Calu3 (cell line): ENCODE data around the gene ITCH. TPM values are rescaled to one million over a fixed set of nuclear protein-coding genes. Genes with fewer than 3 reads are reported as not detected.
"Not testable (repeated sequence)": the region's sequence is repeated elsewhere in the genome, so short reads cannot be mapped to it uniquely, and the experiment has no call there.

Experiments used
- BruUV-seq: library from RNA; stranded (reverse); fragments of 400-500 nt; replicated peaks from 2 replicates; lab custom pipeline; 2021; lab: Mats Ljungman, UMichigan
- CTCF ChIA-PET: fragments of 300-600 bp; sonication (Branson Sonifier 250); formaldehyde crosslinking; loops from one replicate; lab custom pipeline; 2022; ENCODE audit warnings: antibody characterized with exemption; lab: Charles Lee
- DNase-seq: peaks from one replicate; pipeline ENCODE4 v3.0.0; 2022
- H3K27ac Mint-ChIP-seq: one replicate; pipeline ENCODE4 v1.8.0; 2022; ENCODE audit warnings: mixed read lengths; ENCODE audit not compliant: unreplicated experiment
- H3K27me3 Mint-ChIP-seq: one replicate; pipeline ENCODE4 v1.8.0; 2022; ENCODE audit warnings: mixed read lengths; ENCODE audit not compliant: unreplicated experiment
- H3K36me3 Mint-ChIP-seq: one replicate; pipeline ENCODE4 v1.8.0; 2022; ENCODE audit warnings: mild to moderate bottlenecking, moderate library complexity, mixed read lengths; ENCODE audit not compliant: insufficient read depth, unreplicated experiment
- H3K4me1 Mint-ChIP-seq: one replicate; pipeline ENCODE4 v1.8.0; 2022; ENCODE audit warnings: mild to moderate bottlenecking, low read depth, mixed read lengths; ENCODE audit not compliant: unreplicated experiment
- H3K4me3 Mint-ChIP-seq: one replicate; pipeline ENCODE4 v1.8.0; 2022; ENCODE audit warnings: mild to moderate bottlenecking, low read depth, moderate library complexity, mixed read lengths; ENCODE audit not compliant: unreplicated experiment
- H3K9me3 Mint-ChIP-seq: one replicate; pipeline ENCODE4 v1.8.0; 2022; ENCODE audit warnings: low read depth, mixed read lengths; ENCODE audit not compliant: unreplicated experiment
- intact Hi-C: fragments of 100-400 bp; cut with micrococcal nuclease; formaldehyde crosslinking; loops from one replicate; pipeline ENCODE4 v1.10.0; 2022; ENCODE audit not compliant: unreplicated experiment
- total RNA-seq: library from RNA; stranded (reverse); gene quantifications from 2 replicates; pipeline ENCODE4 v1.2.3, GENCODE V29; 2022
- TF ChIP-seq, protein P1 (sequence below): fragments of 200-600 bp; IDR thresholded peaks from one replicate; pipeline ENCODE4 v1.8.0; 2022; ENCODE audit warnings: antibody characterized with exemption; ENCODE audit not compliant: unreplicated experiment

ITCH gene
- total RNA-seq, 1 experiment from 2014 or later, result 91.6 TPM

DNA sequence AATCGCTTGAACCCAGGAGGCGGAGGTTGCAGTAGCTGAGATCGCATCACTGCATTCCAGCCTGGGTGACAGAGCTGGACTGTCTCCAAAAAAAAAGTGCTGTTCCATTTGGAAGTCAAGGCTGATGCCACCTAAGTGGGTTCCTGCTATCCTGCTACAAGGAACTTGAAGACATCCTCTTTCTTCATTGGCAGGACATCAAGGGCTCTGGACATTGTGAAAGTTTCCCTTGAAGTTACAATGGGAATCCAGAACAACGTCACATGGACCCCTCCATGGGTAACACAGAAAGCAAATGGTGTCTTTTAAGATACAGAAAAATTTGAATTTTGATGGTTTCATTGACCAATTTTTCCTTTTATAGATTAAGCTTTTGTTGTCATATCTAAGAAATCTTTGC is 15.5 kb upstream of the ITCH start:
- no peak for DNase-seq
- H3K9me3 Mint-ChIP-seq, result no peaks in the 10 kb centered on the region
- no peaks in the 10 kb centered on the region for H3K27me3 Mint-ChIP-seq
- TF ChIP-seq, protein P1, sequence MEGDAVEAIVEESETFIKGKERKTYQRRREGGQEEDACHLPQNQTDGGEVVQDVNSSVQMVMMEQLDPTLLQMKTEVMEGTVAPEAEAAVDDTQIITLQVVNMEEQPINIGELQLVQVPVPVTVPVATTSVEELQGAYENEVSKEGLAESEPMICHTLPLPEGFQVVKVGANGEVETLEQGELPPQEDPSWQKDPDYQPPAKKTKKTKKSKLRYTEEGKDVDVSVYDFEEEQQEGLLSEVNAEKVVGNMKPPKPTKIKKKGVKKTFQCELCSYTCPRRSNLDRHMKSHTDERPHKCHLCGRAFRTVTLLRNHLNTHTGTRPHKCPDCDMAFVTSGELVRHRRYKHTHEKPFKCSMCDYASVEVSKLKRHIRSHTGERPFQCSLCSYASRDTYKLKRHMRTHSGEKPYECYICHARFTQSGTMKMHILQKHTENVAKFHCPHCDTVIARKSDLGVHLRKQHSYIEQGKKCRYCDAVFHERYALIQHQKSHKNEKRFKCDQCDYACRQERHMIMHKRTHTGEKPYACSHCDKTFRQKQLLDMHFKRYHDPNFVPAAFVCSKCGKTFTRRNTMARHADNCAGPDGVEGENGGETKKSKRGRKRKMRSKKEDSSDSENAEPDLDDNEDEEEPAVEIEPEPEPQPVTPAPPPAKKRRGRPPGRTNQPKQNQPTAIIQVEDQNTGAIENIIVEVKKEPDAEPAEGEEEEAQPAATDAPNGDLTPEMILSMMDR, result no peak
- H3K36me3 Mint-ChIP-seq, result no peaks in the 10 kb centered on the region
- no peak overlapping the region for H3K4me3 Mint-ChIP-seq
- peaks cover 23% of the 10 kb centered on the region for H3K4me1 Mint-ChIP-seq
- CTCF ChIA-PET, result interaction anchor here (0.6 to 1.0 kb wide), 2 partner anchors 9 to 122 kb away, joined by 3 read pairs; no protein-coding TSS in a partner anchor
- BruUV-seq, result no TSS peak
- no peak overlapping the region for H3K27ac Mint-ChIP-seq
- intact Hi-C loops, result no loop called here

DNA sequence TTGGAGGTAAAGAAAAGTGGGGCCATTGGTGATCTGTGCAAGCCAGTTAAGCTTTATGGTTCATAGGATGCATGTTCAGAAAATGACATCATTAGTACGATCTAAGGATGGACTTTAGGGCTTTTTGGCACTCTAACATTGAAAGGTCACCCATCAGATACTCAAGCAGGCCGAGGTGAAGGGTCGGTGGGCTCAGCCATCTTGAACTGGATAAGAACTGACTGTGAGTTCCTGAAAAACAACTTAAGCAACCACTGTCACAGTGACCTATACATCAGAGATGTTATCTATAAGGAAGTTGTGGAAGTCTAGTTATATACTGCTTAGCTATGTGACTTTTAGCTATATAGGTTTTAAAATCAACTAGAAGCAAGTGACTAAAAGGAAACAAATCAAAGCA is 13.0 kb upstream of the ITCH start:
- Mint-ChIP-seq H3K27me3 (no peaks in the 10 kb centered on the region), H3K4me1 (peaks cover 13% of the 10 kb centered on the region), H3K27ac (peak overlapping the region; percentile 5), H3K36me3 (no peaks in the 10 kb centered on the region), H3K4me3 (no peak overlapping the region), H3K9me3 (no peaks in the 10 kb centered on the region)
- CTCF ChIA-PET, result interaction anchor here (0.6 to 1.7 kb wide), 5 partner anchors 12 to 420 kb away, joined by 3 to 8 read pairs (median 5); partner anchors contain the start of gene ITCH
- DNase-seq, result no peak
- TF ChIP-seq, protein P1, result no peak
- intact Hi-C loops, result no loop called here
- BruUV-seq, result no TSS peak

DNA sequence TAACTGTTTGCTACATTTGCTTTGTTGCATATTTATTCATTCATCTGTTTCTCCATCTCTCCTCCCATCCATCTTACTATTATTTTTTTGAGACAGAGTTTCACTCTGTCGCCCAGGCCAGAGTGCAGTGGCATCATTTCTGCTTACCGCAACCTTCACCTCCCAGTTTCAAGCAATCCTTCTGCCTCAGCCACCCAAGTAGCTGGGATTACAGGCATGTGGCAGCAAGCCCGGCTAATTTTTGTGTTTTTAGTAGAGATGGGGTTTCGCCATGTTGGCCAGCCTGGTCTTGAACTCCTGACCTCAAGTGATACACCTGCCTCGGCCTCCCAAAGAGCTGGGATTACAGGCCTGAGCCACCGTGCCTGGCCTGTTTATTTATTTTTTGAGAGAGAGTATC is 9.6 kb upstream of the ITCH start:
- CTCF ChIA-PET, H3K36me3 Mint-ChIP-seq, H3K27me3 Mint-ChIP-seq, BruUV-seq, intact Hi-C loops, H3K4me3 Mint-ChIP-seq, H3K27ac Mint-ChIP-seq, H3K9me3 Mint-ChIP-seq, DNase-seq: not testable (repeated sequence)
- peaks cover 13% of the 10 kb centered on the region for H3K4me1 Mint-ChIP-seq

DNA sequence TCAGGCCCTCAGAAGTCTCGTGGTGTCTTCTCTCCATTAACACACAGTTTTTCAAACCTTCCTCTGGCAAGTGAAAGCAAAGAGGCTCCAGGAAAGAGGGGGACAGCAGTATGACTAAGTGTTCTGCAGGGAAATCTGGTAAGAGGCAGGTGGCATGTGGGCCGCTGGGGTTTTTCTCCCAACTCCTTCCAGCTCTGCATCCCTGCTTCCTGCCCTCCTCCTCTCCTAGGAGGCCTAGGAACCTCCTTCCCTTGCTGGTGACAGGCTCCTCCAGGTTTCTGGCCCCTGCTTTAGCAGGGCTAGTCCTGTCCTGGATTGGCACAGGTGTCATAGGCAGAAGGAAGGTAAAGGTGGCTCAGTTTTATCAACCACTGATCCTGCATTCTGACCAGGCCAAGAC is 7.6 kb upstream of the ITCH start:
- DNase-seq, result no peak
- Mint-ChIP-seq H3K4me1 (no peaks in the 10 kb centered on the region), H3K27ac (no peak overlapping the region), H3K27me3 (no peaks in the 10 kb centered on the region), H3K4me3 (no peak overlapping the region), H3K36me3 (no peaks in the 10 kb centered on the region), H3K9me3 (no peaks in the 10 kb centered on the region)
- intact Hi-C loops, result no loop called here
- no TSS peak for BruUV-seq
- CTCF ChIA-PET, result interaction anchor here (1.0 kb wide), 1 partner anchor 20 kb away, joined by 4 read pairs; no protein-coding TSS in a partner anchor
- TF ChIP-seq, protein P1, result no peak

DNA sequence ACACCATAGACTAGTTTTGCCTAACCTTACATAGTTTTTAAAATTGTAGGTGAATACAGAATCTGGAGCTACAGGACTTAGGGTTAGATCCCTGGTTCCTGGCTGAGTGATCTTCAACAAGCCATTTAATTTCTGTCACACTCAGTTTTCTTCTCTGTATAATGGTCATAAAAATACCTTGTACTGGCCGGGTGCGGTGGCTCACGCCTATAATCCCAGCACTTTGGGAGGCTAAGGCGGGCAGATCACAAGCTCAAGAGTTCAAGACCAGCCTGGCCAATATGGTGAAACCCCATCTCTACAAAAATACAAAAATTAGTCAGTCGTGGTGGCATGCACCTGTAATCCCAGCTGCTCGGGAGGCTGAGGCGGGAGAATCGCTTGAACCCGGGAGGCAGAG is 3.3 kb upstream of the ITCH start:
- CTCF ChIA-PET, result interaction anchor here (0.7 kb wide), 1 partner anchor 149 kb away, joined by 4 read pairs; no protein-coding TSS in a partner anchor
- H3K4me1 Mint-ChIP-seq, result peaks cover 16% of the 10 kb centered on the region
- H3K36me3 Mint-ChIP-seq, result peaks cover 22% of the 10 kb centered on the region
- not testable (repeated sequence) for H3K27me3 Mint-ChIP-seq, BruUV-seq, DNase-seq, H3K4me3 Mint-ChIP-seq, H3K9me3 Mint-ChIP-seq, H3K27ac Mint-ChIP-seq
- intact Hi-C loops, result loop anchor here (5.0 kb wide), 1 partner anchor 38 kb away; no protein-coding TSS in a partner anchor
